OCI-LY1 (cell line): ENCODE data around the gene EHMT2.
A peak's percentile ranks its signal among the peaks of the same experiment; 100 is the strongest.
"Not testable (repeated sequence)": the region's sequence is repeated elsewhere in the genome, so short reads cannot be mapped to it uniquely, and the experiment has no call there.

ENCODE experiments used
- H2AFZ ChIP-seq: fragments of 200-600 bp; sonication (generic), shearing (Covaris generic); 2 replicates; pipeline ENCODE4 v1.6.0; 2014; ENCODE audit warnings: antibody characterized with exemption, mild to moderate bottlenecking, low read length
- H3F3A ChIP-seq: fragments of 200-600 bp; sonication (generic), shearing (Covaris generic); 2 replicates; pipeline ENCODE4 v1.6.0; 2014; ENCODE audit warnings: mild to moderate bottlenecking, antibody characterized with exemption, low read length, moderate library complexity; ENCODE audit not compliant: insufficient read depth
- H3K27ac ChIP-seq: fragments of 200-600 bp; sonication (generic); 2 replicates; pipeline ENCODE4 v1.5.1; 2014; ENCODE audit warnings: low read length, mixed run types, mild to moderate bottlenecking, low read depth; ENCODE audit not compliant: poor library complexity, severe bottlenecking
- H3K27me3 ChIP-seq: fragments of 200-600 bp; sonication (generic); 2 replicates; pipeline ENCODE4 v1.6.0; 2014; ENCODE audit warnings: antibody characterized with exemption, mild to moderate bottlenecking, low read length, moderate library complexity; ENCODE audit not compliant: insufficient read depth
- H3K36me3 ChIP-seq: fragments of 200-600 bp; sonication (generic); 2 replicates; pipeline ENCODE4 v1.6.1; 2014; ENCODE audit warnings: mild to moderate bottlenecking, antibody characterized with exemption, low read length, moderate library complexity, mixed read lengths; ENCODE audit not compliant: insufficient read depth
- H3K4me1 ChIP-seq: fragments of 200-600 bp; sonication (generic); 2 replicates; pipeline ENCODE4 v1.5.1; 2014; ENCODE audit warnings: mild to moderate bottlenecking, low read length, moderate library complexity; ENCODE audit not compliant: insufficient read depth, severe bottlenecking
- H3K4me2 ChIP-seq: fragments of 200-600 bp; sonication (generic), shearing (Covaris generic); 2 replicates; pipeline ENCODE4 v1.6.1; 2014; ENCODE audit warnings: low read length
- H3K4me3 ChIP-seq: fragments of 200-600 bp; sonication (generic); 2 replicates; pipeline ENCODE4 v1.5.1; 2014; ENCODE audit warnings: low read length, low read depth, mild to moderate bottlenecking, mixed read lengths; ENCODE audit not compliant: poor library complexity, severe bottlenecking
- H3K79me2 ChIP-seq: fragments of 200-600 bp; shearing (Covaris generic); 2 replicates; pipeline ENCODE4 v1.6.1; 2016; ENCODE audit warnings: mixed run types, low read length, mixed read lengths; ENCODE audit not compliant: insufficient read depth
- H3K9ac ChIP-seq: fragments of 200-600 bp; sonication (generic), shearing (Covaris generic); 2 replicates; pipeline ENCODE4 v1.6.1; 2014; ENCODE audit warnings: mild to moderate bottlenecking, low read length, mixed read lengths
- H3K9me2 ChIP-seq: fragments of 200-600 bp; sonication (generic), shearing (Covaris generic); 2 replicates; pipeline ENCODE4 v1.6.1; 2014; ENCODE audit warnings: low read depth, mild to moderate bottlenecking, low read length, mixed read lengths
- H3K9me3 ChIP-seq: fragments of 200-600 bp; shearing (Covaris generic); 2 replicates; pipeline ENCODE4 v1.6.1; 2014; ENCODE audit warnings: low read length, mixed read lengths
- H4K20me1 ChIP-seq: fragments of 200-600 bp; sonication (generic), shearing (Covaris generic); 2 replicates; pipeline ENCODE4 v1.6.0; 2016; ENCODE audit warnings: mild to moderate bottlenecking, low read length; ENCODE audit not compliant: insufficient read depth
- EZH2 ChIP-seq: fragments of 200-600 bp; sonication (generic), shearing (Covaris generic); IDR thresholded peaks from 2 replicates; pipeline ENCODE4 v1.8.0; 2017; ENCODE audit warnings: borderline replicate concordance, mixed run types, mild to moderate bottlenecking, antibody characterized with exemption, low read length, moderate library complexity, mixed read lengths
- TF ChIP-seq, protein P1 (sequence below): fragments of 200-600 bp; sonication (generic), shearing (Covaris generic); IDR thresholded peaks from 2 replicates; pipeline ENCODE4 v1.5.1; 2017; ENCODE audit warnings: mild to moderate bottlenecking, antibody characterized with exemption, low read length, moderate library complexity, mixed read lengths

Gene EHMT2

DNA sequence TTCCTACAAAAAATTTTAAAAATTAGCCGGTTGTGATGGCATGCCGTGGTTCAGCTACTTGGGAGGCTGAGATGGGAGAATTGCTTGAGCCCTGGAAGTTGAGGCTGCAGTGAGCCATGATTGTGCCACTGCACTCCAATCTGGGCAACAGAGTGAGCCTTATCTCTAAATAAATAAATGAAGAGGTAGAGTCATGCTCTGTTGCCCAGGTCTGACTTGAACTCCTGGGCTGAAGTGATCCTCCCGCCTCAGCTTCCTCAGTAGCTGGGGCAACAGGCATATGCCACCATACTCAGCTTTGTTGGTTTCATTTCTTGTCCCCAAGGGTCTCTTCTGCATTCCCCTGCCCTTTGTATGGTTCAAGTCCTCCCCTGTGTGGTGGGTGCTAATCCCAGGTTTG, 53.0 kb downstream of the EHMT2 start:
- no peak overlapping the region for H3K4me2 ChIP-seq
- H3K36me3 ChIP-seq = peaks cover 18% of the 10 kb centered on the region
- peaks cover 5% of the 10 kb centered on the region for H3K4me1 ChIP-seq
- no peak overlapping the region for H3K9ac ChIP-seq
- TF ChIP-seq EZH2 = no peak
- TF ChIP-seq, protein P1, sequence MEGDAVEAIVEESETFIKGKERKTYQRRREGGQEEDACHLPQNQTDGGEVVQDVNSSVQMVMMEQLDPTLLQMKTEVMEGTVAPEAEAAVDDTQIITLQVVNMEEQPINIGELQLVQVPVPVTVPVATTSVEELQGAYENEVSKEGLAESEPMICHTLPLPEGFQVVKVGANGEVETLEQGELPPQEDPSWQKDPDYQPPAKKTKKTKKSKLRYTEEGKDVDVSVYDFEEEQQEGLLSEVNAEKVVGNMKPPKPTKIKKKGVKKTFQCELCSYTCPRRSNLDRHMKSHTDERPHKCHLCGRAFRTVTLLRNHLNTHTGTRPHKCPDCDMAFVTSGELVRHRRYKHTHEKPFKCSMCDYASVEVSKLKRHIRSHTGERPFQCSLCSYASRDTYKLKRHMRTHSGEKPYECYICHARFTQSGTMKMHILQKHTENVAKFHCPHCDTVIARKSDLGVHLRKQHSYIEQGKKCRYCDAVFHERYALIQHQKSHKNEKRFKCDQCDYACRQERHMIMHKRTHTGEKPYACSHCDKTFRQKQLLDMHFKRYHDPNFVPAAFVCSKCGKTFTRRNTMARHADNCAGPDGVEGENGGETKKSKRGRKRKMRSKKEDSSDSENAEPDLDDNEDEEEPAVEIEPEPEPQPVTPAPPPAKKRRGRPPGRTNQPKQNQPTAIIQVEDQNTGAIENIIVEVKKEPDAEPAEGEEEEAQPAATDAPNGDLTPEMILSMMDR = no peak
- no peaks in the 10 kb centered on the region for H3K9me3 ChIP-seq
- no peak overlapping the region for H3K4me3 ChIP-seq
- no peaks in the 10 kb centered on the region for H3K27me3 ChIP-seq
- H4K20me1 ChIP-seq = no peaks in the 10 kb centered on the region
- H2AFZ ChIP-seq = no peak overlapping the region
- no peaks in the 10 kb centered on the region for H3K9me2 ChIP-seq
- no peaks in the 10 kb centered on the region for H3K79me2 ChIP-seq
- H3F3A ChIP-seq = peaks cover 16% of the 10 kb centered on the region; the same call in 1 of the 2 replicates
- no peak overlapping the region for H3K27ac ChIP-seq

DNA sequence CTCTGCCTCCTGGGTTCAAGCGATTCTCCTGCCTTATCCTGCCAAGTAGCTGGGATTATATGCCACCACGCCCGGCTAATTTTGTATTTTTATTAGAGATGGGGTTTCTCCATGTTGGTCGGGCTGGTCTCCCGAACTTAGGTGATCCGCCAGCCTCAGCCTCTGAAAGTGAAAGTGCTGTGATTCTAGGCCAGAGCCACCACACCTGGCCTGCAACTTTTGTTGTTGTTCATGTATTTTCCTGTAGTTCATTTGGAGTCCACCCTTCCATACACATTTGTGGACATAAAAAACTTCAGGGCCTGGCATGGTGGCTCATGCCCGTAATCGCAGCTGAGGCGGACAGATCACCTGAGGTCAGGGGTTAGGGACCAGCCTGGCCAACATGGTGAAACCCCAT, 55.4 kb downstream of the EHMT2 start:
- H2AFZ ChIP-seq = no peak overlapping the region
- H3K9me2 ChIP-seq = no peaks in the 10 kb centered on the region
- H3K9ac ChIP-seq = no peak overlapping the region
- peaks cover 28% of the 10 kb centered on the region for H3K4me1 ChIP-seq
- H3K27me3 ChIP-seq = no peaks in the 10 kb centered on the region
- no peak overlapping the region for H3K4me2 ChIP-seq
- H3K9me3 ChIP-seq = no peaks in the 10 kb centered on the region
- peaks cover 18% of the 10 kb centered on the region for H3F3A ChIP-seq
- no peak overlapping the region for H3K4me3 ChIP-seq
- H3K36me3 ChIP-seq = peaks cover 42% of the 10 kb centered on the region
- peak overlapping the region; percentile 48 for H3K27ac ChIP-seq
- H3K79me2 ChIP-seq = peaks cover 6% of the 10 kb centered on the region; the same call in 1 of the 2 replicates
- no peaks in the 10 kb centered on the region for H4K20me1 ChIP-seq
- no peak for TF ChIP-seq EZH2
- TF ChIP-seq, protein P1 = no peak

DNA sequence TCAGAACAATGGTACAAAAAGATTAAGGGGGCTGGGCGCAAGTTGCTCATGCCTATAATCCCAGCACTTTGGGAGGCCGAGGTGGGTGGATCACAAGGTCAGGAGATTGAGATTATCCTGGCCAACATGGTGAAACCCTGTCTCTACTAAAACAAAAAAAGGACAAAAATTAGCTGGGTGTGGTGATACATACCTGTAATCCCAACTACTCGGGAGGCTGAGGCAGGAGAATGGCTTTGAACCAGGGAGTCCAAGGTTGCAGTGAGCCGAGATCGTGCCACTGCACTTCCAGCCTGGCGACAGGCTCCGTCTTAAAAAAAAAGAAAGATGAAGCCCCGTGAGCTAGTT, 57.7 kb downstream of the EHMT2 start:
- not testable (repeated sequence) for H3K27ac ChIP-seq, H3K4me3 ChIP-seq, H2AFZ ChIP-seq, H3K27me3 ChIP-seq, H3K4me2 ChIP-seq, H3K9ac ChIP-seq, H4K20me1 ChIP-seq, H3K9me3 ChIP-seq, H3K9me2 ChIP-seq
- peaks cover 65% of the 10 kb centered on the region for H3K36me3 ChIP-seq
- peaks cover 18% of the 10 kb centered on the region for H3F3A ChIP-seq
- peaks cover 28% of the 10 kb centered on the region for H3K79me2 ChIP-seq
- H3K4me1 ChIP-seq = peaks cover 40% of the 10 kb centered on the region

DNA sequence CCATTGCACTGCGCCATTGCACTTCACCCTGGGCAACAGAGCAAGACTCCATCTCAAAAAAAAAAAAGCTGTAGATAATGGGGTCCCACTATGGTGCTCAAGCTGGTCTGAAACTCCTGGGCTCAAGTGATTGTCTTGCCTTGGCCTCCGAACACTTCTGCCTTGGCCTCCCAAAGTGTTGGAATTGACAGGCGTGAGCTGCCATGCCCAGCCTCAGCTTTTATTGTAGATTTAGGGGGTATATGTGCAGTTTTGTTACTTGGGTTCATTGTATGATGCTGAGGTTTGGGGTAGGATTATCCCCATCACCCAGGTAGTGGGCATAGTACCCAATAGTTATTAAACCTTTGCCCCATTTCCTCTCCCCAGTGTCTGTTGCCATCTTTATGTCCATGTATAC, 58.5 kb downstream of the EHMT2 start:
- H3K79me2 ChIP-seq = peaks cover 32% of the 10 kb centered on the region
- H3K4me3 ChIP-seq = peak overlapping the region; percentile 96
- H3F3A ChIP-seq = peaks cover 18% of the 10 kb centered on the region
- H3K4me1 ChIP-seq = peaks cover 40% of the 10 kb centered on the region
- no peak overlapping the region for H3K9ac ChIP-seq
- H3K9me3 ChIP-seq = no peaks in the 10 kb centered on the region
- no peak overlapping the region for H2AFZ ChIP-seq
- no peaks in the 10 kb centered on the region for H3K27me3 ChIP-seq
- no peak overlapping the region for H3K27ac ChIP-seq
- no peaks in the 10 kb centered on the region for H4K20me1 ChIP-seq
- 0 out of 2 replicates have a peak overlapping the region, but pooled peaks have one; percentile 15 for H3K4me2 ChIP-seq
- H3K36me3 ChIP-seq = peaks cover 66% of the 10 kb centered on the region
- TF ChIP-seq EZH2 = no peak
- TF ChIP-seq, protein P1 = no peak
- H3K9me2 ChIP-seq = no peaks in the 10 kb centered on the region

DNA sequence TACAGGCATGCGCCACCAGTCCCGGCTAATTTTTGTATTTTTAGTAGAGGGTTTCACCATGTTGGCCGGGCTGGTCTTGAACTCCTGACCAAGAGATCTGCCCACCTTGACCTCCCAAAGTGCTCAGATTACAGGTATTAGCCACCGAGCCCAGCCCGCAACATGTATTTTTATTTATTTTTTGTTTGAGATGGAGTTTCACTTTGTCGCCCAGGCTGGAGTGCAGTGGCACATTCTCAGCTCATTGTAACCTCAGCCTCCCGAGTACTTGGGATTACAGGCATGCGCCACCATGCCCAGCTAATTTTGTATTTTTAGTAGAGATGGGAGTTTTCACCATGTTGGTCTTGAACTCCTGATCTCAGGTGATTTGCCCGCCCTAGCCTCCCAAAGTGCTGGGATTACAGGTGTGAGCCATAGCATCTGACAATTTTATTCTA, 59.4 kb downstream of the EHMT2 start:
- not testable (repeated sequence) for H4K20me1 ChIP-seq
- peak overlapping the region; percentile 96 for H3K4me3 ChIP-seq
- H3F3A ChIP-seq = peaks cover 19% of the 10 kb centered on the region

More for the DNA sequence above, 59.4 kb downstream of the EHMT2 start:
- not testable (repeated sequence) for H3K9me2 ChIP-seq, H3K27me3 ChIP-seq, H3K9me3 ChIP-seq, H2AFZ ChIP-seq, H3K27ac ChIP-seq
- peaks cover 32% of the 10 kb centered on the region for H3K79me2 ChIP-seq
- peaks cover 49% of the 10 kb centered on the region for H3K4me1 ChIP-seq
- H3K9ac ChIP-seq = peak overlapping the region; percentile 7; the same call in 1 of the 2 replicates
- H3K36me3 ChIP-seq = peaks cover 66% of the 10 kb centered on the region
- peak overlapping the region; percentile 95 for H3K4me2 ChIP-seq
